Loucy (cell line): ENCODE results near the gene PBXIP1.
A peak's percentile ranks its signal among the peaks of the same experiment; 100 is the strongest.

Experiments used
- CTCF ChIP-seq: fragments of 200-600 bp; sonication (generic); conservative IDR thresholded peaks from 2 replicates; pipeline ENCODE4 v1.5.1; 2014; ENCODE audit warnings: mild to moderate bottlenecking, antibody characterized with exemption, low read length
- EZH2phosphoT487 ChIP-seq: fragments of 200-600 bp; IDR thresholded peaks from 2 replicates; pipeline ENCODE4 v1.6.1; 2018; ENCODE audit warnings: antibody characterized with exemption, mild to moderate bottlenecking, moderate library complexity, borderline replicate concordance

GRCh38 chr1:154943649-154944400 is 12.1 kb downstream of the PBXIP1 start:
- TF ChIP-seq CTCF (peak; percentile 92), EZH2phosphoT487 (no peak)
